ENCODE measurements around the gene LMO7. TPM values are rescaled to one million over a fixed set of nuclear protein-coding genes. Genes with fewer than 3 reads are reported as not detected.

LMO7 gene
- polyA plus RNA-seq, 1 experiment = 76.9 TPM

DNA sequence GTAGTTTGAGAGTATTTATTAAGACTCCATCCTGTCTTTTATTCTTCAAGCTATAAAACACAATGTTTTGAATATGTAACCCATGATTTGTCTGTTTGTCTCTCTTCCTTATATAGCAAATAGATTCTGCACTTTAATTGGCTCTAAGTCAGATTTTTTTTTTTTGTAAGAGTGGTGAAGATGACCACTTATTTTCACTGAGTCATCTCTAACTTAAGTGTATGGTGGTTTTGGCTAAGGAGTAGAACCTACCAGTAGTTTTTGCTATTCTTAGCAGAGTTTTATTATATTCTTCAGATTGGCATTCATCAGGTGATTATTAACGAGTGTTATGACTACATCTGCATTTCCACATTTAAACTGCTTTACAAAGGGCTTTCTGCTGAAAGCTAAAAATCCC lies 194.7 kb downstream of the LMO7 start:
- TF ChIP-seq, protein P1, sequence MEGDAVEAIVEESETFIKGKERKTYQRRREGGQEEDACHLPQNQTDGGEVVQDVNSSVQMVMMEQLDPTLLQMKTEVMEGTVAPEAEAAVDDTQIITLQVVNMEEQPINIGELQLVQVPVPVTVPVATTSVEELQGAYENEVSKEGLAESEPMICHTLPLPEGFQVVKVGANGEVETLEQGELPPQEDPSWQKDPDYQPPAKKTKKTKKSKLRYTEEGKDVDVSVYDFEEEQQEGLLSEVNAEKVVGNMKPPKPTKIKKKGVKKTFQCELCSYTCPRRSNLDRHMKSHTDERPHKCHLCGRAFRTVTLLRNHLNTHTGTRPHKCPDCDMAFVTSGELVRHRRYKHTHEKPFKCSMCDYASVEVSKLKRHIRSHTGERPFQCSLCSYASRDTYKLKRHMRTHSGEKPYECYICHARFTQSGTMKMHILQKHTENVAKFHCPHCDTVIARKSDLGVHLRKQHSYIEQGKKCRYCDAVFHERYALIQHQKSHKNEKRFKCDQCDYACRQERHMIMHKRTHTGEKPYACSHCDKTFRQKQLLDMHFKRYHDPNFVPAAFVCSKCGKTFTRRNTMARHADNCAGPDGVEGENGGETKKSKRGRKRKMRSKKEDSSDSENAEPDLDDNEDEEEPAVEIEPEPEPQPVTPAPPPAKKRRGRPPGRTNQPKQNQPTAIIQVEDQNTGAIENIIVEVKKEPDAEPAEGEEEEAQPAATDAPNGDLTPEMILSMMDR (IDR thresholded peaks at IDR 0.05; ENCODE audit: low read depth, low read length) = no peak
- H3K27me3 ChIP-seq (ENCODE audit: control insufficient read depth, insufficient read depth, low read length) = no peaks in the 10 kb centered on the region
- POLR2A ChIA-PET = no interaction called here
- H3K4me3 ChIP-seq (ENCODE audit: low read depth, low read length) = no peak overlapping the region
- DNase-seq (ENCODE audit: low read depth, low spot score) = no peak
- no peaks in the 10 kb centered on the region; the same call in 1 of the 2 replicates for H3K9me3 ChIP-seq (ENCODE audit: control insufficient read depth, insufficient read depth, low read length)
- CTCF ChIA-PET = interaction anchor here (1.5 kb wide), 1 partner anchor 135 kb away, joined by 6 read pairs; no protein-coding TSS in a partner anchor
- H3K27ac ChIP-seq (ENCODE audit: low read depth, low read length) = no peak overlapping the region

DNA sequence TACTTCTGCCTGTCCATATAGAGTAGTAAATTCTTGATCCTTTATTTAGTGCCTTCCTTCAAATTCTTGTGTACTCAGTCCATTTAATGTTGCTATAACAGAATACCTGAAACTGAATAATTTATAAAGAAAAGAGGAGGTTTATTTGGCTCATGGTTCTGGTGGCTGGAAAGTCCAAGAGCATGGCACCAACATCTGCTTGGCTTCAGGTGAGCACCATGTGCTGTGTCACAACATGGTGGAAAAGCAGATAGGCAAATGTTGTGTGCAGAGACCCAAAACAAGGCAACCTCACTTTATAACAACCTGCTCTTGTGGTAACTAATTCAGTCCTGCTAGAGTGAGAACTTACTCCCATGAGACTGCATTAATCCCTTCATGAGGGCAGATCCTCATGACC lies 195.3 kb downstream of the LMO7 start:
- no peak for DNase-seq (ENCODE audit: low read depth, low spot score)
- ChIA-PET POLR2A (no interaction called here), CTCF (interaction anchor here (1.3 to 1.5 kb wide), 2 partner anchors 136 kb away, joined by 6 to 9 read pairs; no protein-coding TSS in a partner anchor)
- no peak overlapping the region for H3K27ac ChIP-seq (ENCODE audit: low read depth, low read length)
- H3K4me3 ChIP-seq (ENCODE audit: low read depth, low read length) = no peak overlapping the region
- TF ChIP-seq, protein P1 (IDR thresholded peaks at IDR 0.05; ENCODE audit: low read depth, low read length) = no peak
- no peaks in the 10 kb centered on the region for H3K27me3 ChIP-seq (ENCODE audit: control insufficient read depth, insufficient read depth, low read length)
- H3K9me3 ChIP-seq (ENCODE audit: control insufficient read depth, insufficient read depth, low read length) = no peaks in the 10 kb centered on the region; the same call in 1 of the 2 replicates

DNA sequence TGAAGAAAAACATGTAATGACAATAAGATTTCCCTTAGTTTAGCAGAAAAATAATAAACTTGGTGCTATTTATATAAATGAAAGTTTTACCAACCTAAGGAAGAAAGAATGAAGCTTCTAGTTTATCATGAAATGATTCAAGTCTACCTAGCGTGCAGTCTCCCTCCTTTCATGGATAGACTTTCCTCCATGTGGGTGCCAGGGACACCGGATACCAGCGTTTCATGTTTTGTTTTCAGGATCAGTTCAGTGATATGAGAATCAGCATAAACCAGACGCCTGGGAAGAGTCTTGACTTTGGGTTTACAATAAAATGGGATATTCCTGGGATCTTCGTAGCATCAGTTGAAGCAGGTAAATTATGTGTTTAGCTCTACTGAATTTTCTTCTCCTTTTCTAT lies 196.7 kb downstream of the LMO7 start:
- TF ChIP-seq, protein P1 (IDR thresholded peaks at IDR 0.05; ENCODE audit: low read depth, low read length) = no peak
- DNase-seq (ENCODE audit: low read depth, low spot score) = no peak
- no peak overlapping the region for H3K4me3 ChIP-seq (ENCODE audit: low read depth, low read length)
- POLR2A ChIA-PET = no interaction called here
- CTCF ChIA-PET = interaction anchor here (1.3 kb wide), 2 partner anchors 137 to 145 kb away, joined by 5 to 9 read pairs; no protein-coding TSS in a partner anchor
- no peaks in the 10 kb centered on the region for H3K27me3 ChIP-seq (ENCODE audit: control insufficient read depth, insufficient read depth, low read length)
- H3K27ac ChIP-seq (ENCODE audit: low read depth, low read length) = no peak overlapping the region
- H3K9me3 ChIP-seq (ENCODE audit: control insufficient read depth, insufficient read depth, low read length) = no peaks in the 10 kb centered on the region; the same call in 1 of the 2 replicates

DNA sequence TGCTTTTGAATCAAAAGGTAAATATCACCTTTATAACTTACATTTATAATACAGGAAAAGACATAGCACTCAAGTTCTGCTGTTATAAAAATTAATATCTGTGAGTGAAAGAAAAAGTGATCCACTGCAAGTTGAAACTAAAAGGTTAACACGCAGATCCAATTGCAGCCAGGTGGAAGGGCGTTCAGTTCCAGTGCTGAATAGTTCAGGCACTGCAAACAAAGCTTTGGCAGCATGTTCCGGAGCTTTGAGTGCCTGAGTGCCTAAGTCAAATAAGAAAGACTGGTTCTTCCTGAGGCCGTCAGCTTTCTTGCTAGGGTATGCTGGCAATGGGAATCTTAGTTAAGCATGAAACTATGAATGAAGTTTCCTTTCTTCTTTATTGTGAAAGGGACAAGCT lies 200.3 kb downstream of the LMO7 start:
- CTCF ChIA-PET = interaction anchor here (1.6 kb wide), 1 partner anchor 141 kb away, joined by 9 read pairs; no protein-coding TSS in a partner anchor
- POLR2A ChIA-PET = no interaction called here

DNA sequence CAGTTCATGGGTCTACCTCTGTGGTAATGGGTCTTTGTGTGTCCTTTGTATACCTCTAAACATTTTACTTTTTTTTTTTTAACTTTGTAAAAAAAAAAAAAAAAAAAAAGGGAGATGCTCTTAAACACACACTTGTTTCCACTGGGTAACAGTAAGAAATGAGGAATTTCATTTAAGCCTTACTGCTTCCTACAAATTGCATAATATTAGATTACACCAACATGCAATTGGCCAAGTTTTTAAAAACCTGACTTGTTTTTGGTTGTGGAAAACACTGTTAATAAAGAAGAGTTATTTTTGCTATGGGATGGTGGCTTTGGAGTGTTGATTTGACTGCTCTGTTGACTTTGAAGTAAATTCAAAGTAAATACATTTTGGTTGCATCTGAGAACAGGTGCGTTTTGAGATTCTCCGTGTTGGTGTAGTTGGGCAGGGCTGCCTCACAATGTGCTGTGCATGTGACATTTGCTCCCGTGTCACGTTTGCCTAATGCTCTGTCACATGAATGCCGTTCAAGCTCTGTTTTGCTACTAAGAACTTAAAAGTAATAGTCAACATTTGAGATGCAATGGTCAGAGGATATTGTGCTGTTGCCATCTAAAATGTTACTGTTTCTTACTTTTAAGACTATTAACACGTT lies 202.4 kb downstream of the LMO7 start:
- H3K4me3 ChIP-seq (ENCODE audit: low read depth, low read length) = no peak overlapping the region
- no peak overlapping the region for H3K27ac ChIP-seq (ENCODE audit: low read depth, low read length)
- DNase-seq (ENCODE audit: low read depth, low spot score) = no peak
- TF ChIP-seq, protein P1 (IDR thresholded peaks at IDR 0.05; ENCODE audit: low read depth, low read length) = no peak
- ChIA-PET POLR2A (no interaction called here), CTCF (interaction anchor here (1.8 kb wide), 1 partner anchor 143 kb away, joined by 8 read pairs; no protein-coding TSS in a partner anchor)
- no peaks in the 10 kb centered on the region for H3K27me3 ChIP-seq (ENCODE audit: control insufficient read depth, insufficient read depth, low read length)
- H3K9me3 ChIP-seq (ENCODE audit: control insufficient read depth, insufficient read depth, low read length) = no peaks in the 10 kb centered on the region

More for the DNA sequence above, 200.3 kb downstream of the LMO7 start:
- Histone ChIP-seq H3K27ac (ENCODE audit: low read depth, low read length) (no peak overlapping the region), H3K27me3 (ENCODE audit: control insufficient read depth, insufficient read depth, low read length) (no peaks in the 10 kb centered on the region), H3K9me3 (ENCODE audit: control insufficient read depth, insufficient read depth, low read length) (no peaks in the 10 kb centered on the region; the same call in 1 of the 2 replicates), H3K4me3 (ENCODE audit: low read depth, low read length) (no peak overlapping the region)
- DNase-seq (ENCODE audit: low read depth, low spot score) = no peak
- TF ChIP-seq, protein P1 (IDR thresholded peaks at IDR 0.05; ENCODE audit: low read depth, low read length) = no peak
